Psoas muscle (tissue), 8 donors: Measurements from ENCODE around the gene SSBP3. TPM values are rescaled to one million over a fixed set of nuclear protein-coding genes. Genes with fewer than 3 reads are reported as not detected.

Experiments used
- ATAC-seq, 4 donors: fragments of 200-7000 bp; cut with Tn5 transposase; one replicate each; pipeline ENCODE4 v1.9.1; 2020; ENCODE audit warnings: moderate library complexity in 3 of 4, mild to moderate bottlenecking in 2 of 4
- DNase-seq, 2 donors: peaks; one replicate each; pipeline ENCODE4 v3.0.0-alpha.2; 2020
- H3K27ac ChIP-seq: fragments of 200-600 bp; one replicate; pipeline ENCODE4 v1.8.0; 2022
- H3K27me3 ChIP-seq, 3 donors: fragments of 200-600 bp in 1 of 3; one replicate each; pipeline versions ENCODE4 v1.6.1 to v1.8.0; 2013 to 2022; ENCODE audit warnings: low read length in 2 of 3, mild to moderate bottlenecking in 2 of 3, moderate library complexity in 1 of 3; ENCODE audit not compliant: insufficient read depth in 3 of 3
- H3K36me3 ChIP-seq, 2 donors: fragments of 200-600 bp in 1 of 2; one replicate each; pipeline versions ENCODE4 v1.6.1 to v1.8.0; 2013 to 2022; ENCODE audit warnings: low read depth in 1 of 2, mild to moderate bottlenecking in 1 of 2, moderate library complexity in 1 of 2; ENCODE audit not compliant: insufficient read depth in 1 of 2
- H3K4me1 ChIP-seq: fragments of 200-600 bp; one replicate; pipeline ENCODE4 v1.8.0; 2022
- H3K4me3 ChIP-seq: fragments of 200-600 bp; one replicate; pipeline ENCODE4 v1.8.0; 2022; ENCODE audit warnings: mild to moderate bottlenecking
- H3K9me3 ChIP-seq: fragments of 200-600 bp; one replicate; pipeline ENCODE4 v1.8.0; 2022
- CTCF ChIP-seq: fragments of 200-600 bp; IDR thresholded peaks from one replicate; pipeline ENCODE4 v1.8.0; 2022; ENCODE audit warnings: antibody characterized with exemption
- WGBS, 3 donors: extraction: QIAGEN DNeasy Blood & Tissue Kit; methylation state at CpG; one replicate each; pipeline versions ENCODE4 v1.1.6 to v1.1.7; 2013; 5-methylcytosine and 5-hydroxymethylcytosine counted together
- intact Hi-C, 2 donors: fragments of 100-400 bp; cut with DNase I; formaldehyde crosslinking; loops; one replicate each; pipeline versions ENCODE4 v1.11.0 to v1.14.2; 2022
- polyA plus RNA-seq, 3 donors: library from polyadenylated mRNA; stranded (reverse); fragments of 200-250 nt; gene quantifications; one replicate each; pipeline ENCODE4 v1.2.3, GENCODE V29; 2013
- total RNA-seq, 4 donors: library from RNA; stranded (reverse); fragmentation: NEBNext Ultra II Directional in 2 of 4; extraction: Animal tissue kit (Norgen Biotek cat#: 25700) in 2 of 4; gene quantifications; one replicate each; pipeline versions ENCODE4 v1.2.1 to v1.2.4, GENCODE V29; 2021 to 2023
- donor health status: healthy with polysubstance abuse.
- donor health status: DM: no; HTN: no; CAD: no; lungs with moderate emphysema.
- donor health status: Bipolar disorder and iron deficiency.
- donor health status: healthy.
- donor health status: DM: yes; HTN: yes; CAD: no.
- donor health status: DM: no; HTN: no; CAD: no.
- donor health status: DM: no; HTN: no; CAD: no.
- donor health status: DM: yes; HTN: yes; CAD: no.

Gene SSBP3
- total and polyA plus RNA-seq, 7 donors = 7.9 to 24.2 (median 21.6) TPM

GRCh38 chr1:54228638-54229079, 177.5 kb downstream of the SSBP3 start:
- ATAC-seq (peak in 2 of 4 donors; percentile 11 to 17), DNase-seq (no peak)

GRCh38 chr1:54227891-54228310, 178.3 kb downstream of the SSBP3 start:
- H3K4me3 ChIP-seq = no peak overlapping the region
- no peak for TF ChIP-seq CTCF
- no peaks in the 10 kb centered on the region for H3K4me1 ChIP-seq
- no peak overlapping the region for H3K27ac ChIP-seq
- no peaks in the 10 kb centered on the region for H3K9me3 ChIP-seq
- H3K27me3 ChIP-seq = no peaks in the 10 kb centered on the region
- peaks cover 0 to 20% of the 10 kb centered on the region in 2 donors for H3K36me3 ChIP-seq
- WGBS, 3 donors = 51 to 61% (median 55%) methylated on average over 17 of the region's 17 CpGs
- DNase-seq = no peak
- intact Hi-C loops = no loop called here
- no peak for ATAC-seq

More at GRCh38 chr1:54228638-54229079, 177.5 kb downstream of the SSBP3 start:
- Histone ChIP-seq H3K9me3 (no peaks in the 10 kb centered on the region), H3K4me3 (no peak overlapping the region), H3K27me3 (no peaks in the 10 kb centered on the region), H3K36me3 (peaks cover 0 to 20% of the 10 kb centered on the region in 2 donors), H3K4me1 (no peaks in the 10 kb centered on the region), H3K27ac (no peak overlapping the region)
- WGBS, 3 donors = 83 to 89% (median 85%) methylated on average over 9 to 13 of the region's 13 CpGs
- TF ChIP-seq CTCF = no peak
- intact Hi-C loops = no loop called here

- no peaks in the 10 kb centered on the region for H3K27me3 ChIP-seq
- ATAC-seq = peak; percentile 54 to 71 (median 64)
- intact Hi-C loops = no loop called here
- TF ChIP-seq CTCF = no peak
- H3K27ac ChIP-seq = no peak overlapping the region
- DNase-seq = no peak
- H3K4me1 ChIP-seq = no peaks in the 10 kb centered on the region
- H3K9me3 ChIP-seq = no peaks in the 10 kb centered on the region
- 52 to 59% (median 55%) methylated on average over 5 to 8 of the region's 8 CpGs for WGBS, 3 donors
- no peak overlapping the region for H3K4me3 ChIP-seq
- peaks cover 0 to 20% of the 10 kb centered on the region in 2 donors for H3K36me3 ChIP-seq
Measured at GRCh38 chr1:54227091-54227602, 179.0 kb downstream of the SSBP3 start.

GRCh38 chr1:54225986-54226559, 180.1 kb downstream of the SSBP3 start:
- H3K9me3 ChIP-seq = no peaks in the 10 kb centered on the region
- DNase-seq (no peak), ATAC-seq (no peak)
- 79 to 85% (median 84%) methylated on average over 20 of the region's 20 CpGs for WGBS, 3 donors
- H3K27ac ChIP-seq = no peak overlapping the region
- TF ChIP-seq CTCF = no peak
- H3K27me3 ChIP-seq = no peaks in the 10 kb centered on the region
- no peak overlapping the region for H3K4me3 ChIP-seq
- H3K36me3 ChIP-seq = peaks cover 0 to 20% of the 10 kb centered on the region in 2 donors
- H3K4me1 ChIP-seq = no peaks in the 10 kb centered on the region
- intact Hi-C loops = no loop called here
